D721Med (cell line): ENCODE data around the gene CYP11A1.

Experiments
- DNase-seq: peaks from one replicate; pipeline ENCODE4 v3.0.0; 2011; ENCODE audit warnings: low spot score; ENCODE audit not compliant: insufficient read length
- FAIRE-seq: peaks from 2 replicates; lab custom pipeline; 2011; peaks lifted over from hg19 to GRCh38; lab: Jason Lieb, UNC
- TF ChIP-seq, protein P1 (sequence below): IDR thresholded peaks from 2 replicates; pipeline ENCODE4 v1.5.1; 2012; ENCODE audit warnings: mild to moderate bottlenecking, control low read depth; ENCODE audit not compliant: insufficient read depth; ENCODE audit errors: missing control alignments

Gene CYP11A1

DNA sequence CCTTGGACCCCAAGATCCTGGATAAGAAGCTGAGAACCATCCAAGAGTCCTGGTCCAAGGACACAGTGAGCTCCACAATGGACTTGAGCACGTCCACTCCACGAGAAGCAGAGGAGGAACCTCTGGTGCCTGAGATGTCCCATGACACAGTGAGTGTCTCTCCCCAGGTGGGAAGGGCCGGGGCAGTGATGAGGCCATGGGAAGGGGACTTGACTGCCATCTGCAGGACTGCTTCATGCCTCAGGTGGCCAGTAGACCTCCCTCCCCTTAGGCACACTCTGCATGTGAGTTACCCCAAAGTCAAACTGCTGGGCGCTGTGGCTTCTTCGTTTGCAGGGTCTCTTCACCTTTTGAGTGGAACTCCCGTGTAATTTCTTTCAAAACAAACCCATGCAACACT lies 71.6 kb downstream of the CYP11A1 start:
- FAIRE-seq (no peak), DNase-seq (no peak)
- TF ChIP-seq, protein P1, sequence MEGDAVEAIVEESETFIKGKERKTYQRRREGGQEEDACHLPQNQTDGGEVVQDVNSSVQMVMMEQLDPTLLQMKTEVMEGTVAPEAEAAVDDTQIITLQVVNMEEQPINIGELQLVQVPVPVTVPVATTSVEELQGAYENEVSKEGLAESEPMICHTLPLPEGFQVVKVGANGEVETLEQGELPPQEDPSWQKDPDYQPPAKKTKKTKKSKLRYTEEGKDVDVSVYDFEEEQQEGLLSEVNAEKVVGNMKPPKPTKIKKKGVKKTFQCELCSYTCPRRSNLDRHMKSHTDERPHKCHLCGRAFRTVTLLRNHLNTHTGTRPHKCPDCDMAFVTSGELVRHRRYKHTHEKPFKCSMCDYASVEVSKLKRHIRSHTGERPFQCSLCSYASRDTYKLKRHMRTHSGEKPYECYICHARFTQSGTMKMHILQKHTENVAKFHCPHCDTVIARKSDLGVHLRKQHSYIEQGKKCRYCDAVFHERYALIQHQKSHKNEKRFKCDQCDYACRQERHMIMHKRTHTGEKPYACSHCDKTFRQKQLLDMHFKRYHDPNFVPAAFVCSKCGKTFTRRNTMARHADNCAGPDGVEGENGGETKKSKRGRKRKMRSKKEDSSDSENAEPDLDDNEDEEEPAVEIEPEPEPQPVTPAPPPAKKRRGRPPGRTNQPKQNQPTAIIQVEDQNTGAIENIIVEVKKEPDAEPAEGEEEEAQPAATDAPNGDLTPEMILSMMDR, result no peak

DNA sequence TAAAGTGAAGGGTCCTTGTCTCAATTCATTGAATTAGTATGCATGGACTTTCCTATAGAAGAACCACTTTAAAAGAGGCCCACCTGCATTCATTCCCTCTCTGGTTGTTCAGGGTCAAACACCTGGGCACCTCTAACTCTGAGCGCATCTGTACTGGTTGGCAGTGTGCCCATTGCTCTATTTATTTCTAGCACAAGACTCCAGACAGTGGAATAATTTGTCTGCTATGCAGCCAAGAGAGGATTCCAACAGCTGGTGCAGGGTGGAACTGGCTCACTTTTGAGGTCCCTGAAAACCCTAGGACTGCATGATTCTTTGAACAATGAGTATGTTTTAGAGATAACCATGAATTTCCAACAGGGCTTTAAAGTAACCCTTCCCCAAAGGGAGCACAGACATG lies 73.4 kb downstream of the CYP11A1 start:
- FAIRE-seq (no peak), DNase-seq (no peak)
- TF ChIP-seq, protein P1, result no peak

DNA sequence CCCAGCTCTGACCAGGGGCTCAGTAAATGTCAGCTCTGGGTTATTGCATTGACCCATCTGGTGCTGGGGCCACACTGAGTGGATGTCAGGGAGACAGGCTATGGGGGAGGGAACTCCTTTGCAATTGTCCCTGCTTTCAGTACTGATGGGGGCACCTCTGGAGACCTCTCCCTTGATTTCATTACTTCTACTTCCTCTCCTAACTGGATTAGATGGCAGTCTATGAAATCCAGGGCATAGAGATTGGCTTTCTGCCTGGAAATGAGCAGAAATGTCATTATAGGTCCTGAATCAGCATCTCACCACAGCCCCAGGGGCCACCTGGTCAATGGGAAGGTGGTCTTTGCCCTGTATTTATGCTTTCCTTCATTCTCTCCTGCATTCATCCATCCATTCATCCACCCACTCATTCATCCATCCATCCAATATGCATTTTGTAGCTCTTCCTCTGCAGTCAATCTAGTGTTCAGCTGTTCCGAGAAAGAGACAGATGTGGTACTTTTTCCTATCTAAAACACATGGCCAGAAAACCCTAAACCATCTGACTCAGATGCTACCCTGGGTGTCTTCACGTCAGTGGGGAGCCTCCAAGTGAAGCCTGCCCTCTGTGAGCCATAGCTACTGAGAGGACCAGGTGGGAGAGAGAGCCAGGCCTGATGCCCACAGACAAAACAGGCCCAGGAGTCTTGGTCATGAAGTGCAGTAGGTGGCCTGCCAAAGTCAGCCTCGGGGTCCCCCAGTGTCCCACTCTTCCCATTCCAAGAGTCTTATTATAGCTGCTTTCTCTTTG lies 74.2 kb downstream of the CYP11A1 start:
- no peak for FAIRE-seq
- TF ChIP-seq, protein P1, result no peak
- DNase-seq, result no peak

DNA sequence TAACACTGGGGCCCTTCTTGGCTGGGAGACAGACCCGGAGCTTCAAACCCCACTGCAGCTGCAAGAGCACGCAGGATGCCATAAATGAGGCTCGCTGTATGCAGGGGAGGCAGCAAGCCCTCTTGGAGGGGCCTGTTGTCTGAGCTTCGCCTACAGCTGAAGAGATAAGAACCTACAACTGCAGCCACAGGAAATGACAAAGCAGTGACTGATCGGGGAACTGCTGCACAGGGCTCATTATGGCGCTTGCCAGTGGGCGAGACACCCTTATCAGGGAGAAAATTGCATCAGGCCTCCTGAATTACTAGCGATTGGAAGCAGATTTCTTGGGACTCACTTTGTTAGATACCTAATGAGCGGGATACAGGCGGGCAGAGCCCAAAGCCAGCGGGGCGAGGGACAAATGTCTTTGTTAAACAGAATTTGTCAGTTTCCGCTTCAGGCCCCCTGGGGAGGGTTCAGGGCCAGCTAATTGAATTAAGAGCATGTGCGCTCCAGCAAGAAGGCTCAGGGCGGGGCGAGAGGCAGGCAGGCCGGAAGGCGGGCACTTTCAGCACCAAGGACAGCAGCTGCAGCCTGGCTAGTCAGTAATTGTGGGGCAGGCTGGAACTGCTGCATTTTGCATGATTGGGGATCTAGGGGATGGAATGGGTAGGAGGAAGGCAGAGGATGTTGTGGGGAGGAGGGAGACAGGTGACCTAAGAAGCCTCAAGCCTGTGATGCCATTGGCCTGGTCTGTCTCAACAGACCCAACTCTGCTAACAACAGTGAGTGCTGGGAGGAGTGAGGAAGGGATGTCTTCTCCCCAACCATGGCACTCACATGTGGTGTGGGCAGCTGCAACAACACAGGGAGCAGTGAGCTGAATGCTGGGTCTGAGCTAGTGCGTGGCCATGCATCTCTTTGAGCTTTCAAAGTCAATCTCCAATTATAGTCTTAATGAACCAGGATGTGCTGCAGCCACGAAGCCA lies 76.1 kb downstream of the CYP11A1 start:
- FAIRE-seq, result no peak
- TF ChIP-seq, protein P1, result no peak
- DNase-seq, result no peak

DNA sequence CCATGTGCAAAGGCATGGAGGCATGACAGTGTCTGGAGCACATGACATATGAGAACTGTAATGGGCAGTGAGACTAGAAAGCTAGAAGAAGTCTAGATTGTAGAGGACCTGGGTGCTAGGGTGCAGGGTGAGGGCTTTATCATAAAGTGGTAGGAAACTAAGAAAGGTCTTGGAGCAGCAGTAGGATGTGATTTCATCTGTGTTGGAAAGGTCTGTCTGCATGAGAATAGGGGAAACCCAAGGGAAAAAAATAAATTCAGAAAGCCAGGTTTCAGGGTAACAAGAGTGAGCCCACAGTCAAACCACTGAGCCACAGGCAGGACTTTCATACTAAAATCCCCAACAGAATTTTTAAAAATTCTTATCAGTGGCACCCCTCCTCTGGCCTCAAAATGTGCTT lies 76.8 kb downstream of the CYP11A1 start:
- no peak for FAIRE-seq
- TF ChIP-seq, protein P1, result no peak
- no peak for DNase-seq

DNA sequence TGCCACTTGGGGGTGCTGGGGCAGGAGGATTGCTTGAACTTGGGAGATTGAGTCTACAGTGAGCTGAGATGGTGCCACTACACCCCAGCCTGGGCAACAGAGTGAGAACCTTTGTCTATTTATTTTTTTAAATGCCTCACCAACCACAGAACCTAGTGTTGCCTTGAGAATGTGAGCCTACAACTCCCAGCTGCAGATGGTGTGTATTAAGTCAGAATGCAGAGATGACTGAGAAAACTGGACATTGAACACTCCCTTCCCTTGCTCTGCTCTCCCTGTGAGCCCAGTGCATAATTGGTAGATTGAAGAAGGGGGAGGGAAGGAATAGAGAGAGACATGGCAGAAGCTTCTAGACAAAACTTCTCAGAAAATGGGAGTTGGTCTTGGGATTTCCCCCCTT lies 77.8 kb downstream of the CYP11A1 start:
- DNase-seq, result no peak
- TF ChIP-seq, protein P1, result no peak
- FAIRE-seq, result no peak
